ENCODE measurements around the gene BMP2K.

Gene BMP2K

GRCh38 chr4:78939667-78940008, 163.5 kb downstream of the BMP2K start:
- no peak for DNase-seq

- no peak for DNase-seq
These were observed 164.6 kb downstream of the BMP2K start for GRCh38 chr4:78940752-78941151.

GRCh38 chr4:78944381-78944780, 168.2 kb downstream of the BMP2K start:
- DNase-seq = no peak

- DNase-seq = no peak
These were observed 169.6 kb downstream of the BMP2K start for GRCh38 chr4:78945651-78946179.

GRCh38 chr4:78949735-78950134, 173.6 kb downstream of the BMP2K start:
- DNase-seq = no peak

GRCh38 chr4:78951862-78952472, 175.8 kb downstream of the BMP2K start:
- peak; percentile 59 for DNase-seq

GRCh38 chr4:78953231-78953630, 177.1 kb downstream of the BMP2K start:
- no peak for DNase-seq

GRCh38 chr4:78953769-78954666, 177.9 kb downstream of the BMP2K start:
- no peak for DNase-seq

GRCh38 chr4:78956975-78957374, 180.8 kb downstream of the BMP2K start:
- no peak for DNase-seq

GRCh38 chr4:78960926-78961325, 184.8 kb downstream of the BMP2K start:
- DNase-seq = no peak
